Tibial nerve (tissue), 4 donors: ENCODE measurements around the gene RBM47. TPM values are rescaled to one million over a fixed set of nuclear protein-coding genes. Genes with fewer than 3 reads are reported as not detected.
"Not testable (repeated sequence)": the region's sequence is repeated elsewhere in the genome, so short reads cannot be mapped to it uniquely, and the experiment has no call there.

Experiments used
- DNase-seq, 2 donors: peaks; one replicate each; pipeline ENCODE4 v3.0.0-alpha.2; 2019; ENCODE audit warnings: low spot score in 2 of 2
- H3K27ac ChIP-seq, 4 donors: fragments of 200-600 bp; sonication (generic) in 3 of 4; one replicate each; pipeline ENCODE4 v1.5.1; 2017 to 2019; ENCODE audit warnings: mild to moderate bottlenecking in 1 of 4
- H3K27me3 ChIP-seq, 2 donors: fragments of 200-600 bp; sonication (generic) in 1 of 2; one replicate each; pipeline versions ENCODE4 v1.5.1 to v1.6.0; 2017 to 2019
- H3K36me3 ChIP-seq, 3 donors: fragments of 200-600 bp; sonication (generic); one replicate each; pipeline ENCODE4 v1.5.1; 2018 to 2019
- H3K4me1 ChIP-seq, 4 donors: fragments of 200-600 bp; sonication (generic) in 3 of 4; one replicate each; pipeline ENCODE4 v1.5.1; 2017 to 2019
- H3K4me3 ChIP-seq, 4 donors: fragments of 200-600 bp; sonication (generic) in 3 of 4; one replicate each; pipeline ENCODE4 v1.5.1; 2017 to 2019; ENCODE audit warnings: mild to moderate bottlenecking in 1 of 4, moderate library complexity in 1 of 4
- H3K9me3 ChIP-seq, 4 donors: fragments of 200-600 bp; sonication (generic) in 3 of 4; one replicate each; pipeline ENCODE4 v1.5.1; 2017 to 2019
- EP300 ChIP-seq, 2 donors: sonication (generic); formaldehyde crosslinking; IDR thresholded peaks; one replicate each; pipeline ENCODE4 v1.6.1; 2017; ENCODE audit warnings: antibody characterized with exemption in 2 of 2, mild to moderate bottlenecking in 1 of 2
- POLR2A ChIP-seq, 2 donors: fragments of 450-650 bp; IDR thresholded peaks; one replicate each; pipeline ENCODE4 v1.6.1; 2017; ENCODE audit warnings: antibody characterized with exemption in 2 of 2, mild to moderate bottlenecking in 2 of 2, moderate library complexity in 2 of 2
- WGBS, 2 donors: methylation state at CpG; one replicate each; pipeline ENCODE4 v1.1.5; 2018; 5-methylcytosine and 5-hydroxymethylcytosine counted together
- total RNA-seq, 4 donors: library from RNA; depleted of rRNA; stranded (reverse); fragments of >200 nt; gene quantifications; one replicate each; pipeline ENCODE4 v1.1.0, GENCODE V29; 2016
- TF ChIP-seq, protein P1 (sequence below), 5 experiments: fragments of 200-600 bp in 3 of 5; fragments of 450-650 bp in 2 of 5; sonication (generic) in 3 of 5; IDR thresholded peaks; one replicate each; pipeline ENCODE4 v1.5.1; 2016 to 2019; ENCODE audit warnings: antibody characterized with exemption in 5 of 5, mild to moderate bottlenecking in 3 of 5, moderate library complexity in 2 of 5

Gene RBM47
- total RNA-seq, 4 donors from 2014 or later: 22.8 to 93.9 (median 41.0) TPM

DNA sequence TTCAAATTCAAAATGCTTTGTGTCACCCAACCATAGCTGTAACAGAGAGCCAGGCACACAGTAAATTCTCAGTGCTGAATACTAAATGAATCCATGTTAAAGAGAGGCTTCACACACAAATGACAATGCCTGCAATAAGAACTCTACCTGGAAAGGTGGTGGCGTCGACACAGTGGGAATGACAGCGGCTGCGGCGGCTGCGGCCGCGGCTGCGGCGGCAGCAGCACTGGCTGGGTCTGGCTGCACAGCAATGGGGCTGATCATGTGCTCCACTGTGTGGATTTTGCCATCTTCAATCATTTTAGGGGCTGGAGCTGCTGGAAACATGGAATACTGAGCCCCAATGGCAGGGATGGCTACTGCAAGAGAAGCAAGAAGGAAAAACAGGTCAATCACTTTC lies 197.2 kb downstream of the RBM47 start:
- no peaks in the 10 kb centered on the region for H3K4me1 ChIP-seq
- H3K4me3 ChIP-seq: no peak overlapping the region
- peaks cover 0 to 2% (median 0%) of the 10 kb centered on the region in 4 donors for H3K9me3 ChIP-seq
- DNase-seq: no peak
- H3K27ac ChIP-seq: no peak overlapping the region
- H3K36me3 ChIP-seq: no peaks in the 10 kb centered on the region
- TF ChIP-seq EP300 (IDR thresholded peaks at IDR 0.05) (no peak), POLR2A (IDR thresholded peaks at IDR 0.05) (no peak)
- TF ChIP-seq, protein P1, sequence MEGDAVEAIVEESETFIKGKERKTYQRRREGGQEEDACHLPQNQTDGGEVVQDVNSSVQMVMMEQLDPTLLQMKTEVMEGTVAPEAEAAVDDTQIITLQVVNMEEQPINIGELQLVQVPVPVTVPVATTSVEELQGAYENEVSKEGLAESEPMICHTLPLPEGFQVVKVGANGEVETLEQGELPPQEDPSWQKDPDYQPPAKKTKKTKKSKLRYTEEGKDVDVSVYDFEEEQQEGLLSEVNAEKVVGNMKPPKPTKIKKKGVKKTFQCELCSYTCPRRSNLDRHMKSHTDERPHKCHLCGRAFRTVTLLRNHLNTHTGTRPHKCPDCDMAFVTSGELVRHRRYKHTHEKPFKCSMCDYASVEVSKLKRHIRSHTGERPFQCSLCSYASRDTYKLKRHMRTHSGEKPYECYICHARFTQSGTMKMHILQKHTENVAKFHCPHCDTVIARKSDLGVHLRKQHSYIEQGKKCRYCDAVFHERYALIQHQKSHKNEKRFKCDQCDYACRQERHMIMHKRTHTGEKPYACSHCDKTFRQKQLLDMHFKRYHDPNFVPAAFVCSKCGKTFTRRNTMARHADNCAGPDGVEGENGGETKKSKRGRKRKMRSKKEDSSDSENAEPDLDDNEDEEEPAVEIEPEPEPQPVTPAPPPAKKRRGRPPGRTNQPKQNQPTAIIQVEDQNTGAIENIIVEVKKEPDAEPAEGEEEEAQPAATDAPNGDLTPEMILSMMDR (IDR thresholded peaks at IDR 0.05): no peak
- H3K27me3 ChIP-seq: no peaks in the 10 kb centered on the region
- 98 to 99% methylated on average over 10 of the region's 10 CpGs for WGBS, 2 donors

DNA sequence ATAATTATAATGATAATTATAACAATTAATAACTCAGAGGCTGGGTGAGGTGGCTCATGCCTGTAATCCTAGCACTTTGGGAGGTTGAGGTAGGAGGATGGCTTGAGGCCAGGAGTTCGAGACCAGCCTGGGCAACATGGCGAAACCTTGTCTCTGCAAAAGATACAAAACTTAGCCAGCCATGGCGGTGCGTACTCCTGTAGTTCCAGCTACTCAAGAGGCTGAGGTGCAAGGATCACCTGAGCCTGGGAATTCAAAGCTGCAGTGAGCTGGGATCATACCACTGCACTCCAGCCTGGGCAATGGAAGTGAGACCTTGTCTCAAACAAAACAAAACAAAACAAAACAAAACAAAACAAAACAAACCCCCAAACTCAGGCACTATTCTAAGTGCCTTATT lies 201.8 kb downstream of the RBM47 start:
- H3K9me3 ChIP-seq, H3K27ac ChIP-seq, H3K4me1 ChIP-seq, DNase-seq, H3K4me3 ChIP-seq, H3K36me3 ChIP-seq, H3K27me3 ChIP-seq: not testable (repeated sequence)
- 89 to 98% methylated on average over 4 of the region's 4 CpGs for WGBS, 2 donors

DNA sequence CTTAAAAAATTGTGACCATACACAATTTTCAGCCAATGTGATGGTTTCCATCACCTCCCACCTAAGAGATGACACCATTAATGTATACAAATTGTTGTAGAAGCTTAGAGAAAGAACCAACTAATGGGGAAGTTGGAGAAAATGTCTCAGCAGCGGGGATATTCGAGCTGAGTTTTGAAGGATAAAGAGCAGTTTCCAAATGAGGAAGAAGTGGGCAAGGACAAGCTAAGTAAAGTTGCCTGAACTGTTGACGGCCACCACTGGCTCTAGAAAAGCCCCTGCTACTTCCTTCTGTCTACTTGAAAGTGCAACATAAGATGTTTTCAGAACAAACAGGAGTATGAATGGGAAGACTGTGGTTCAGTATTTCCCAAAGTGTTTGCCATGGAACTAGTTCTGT lies 202.5 kb downstream of the RBM47 start:
- Histone ChIP-seq H3K9me3 (no peaks in the 10 kb centered on the region), H3K36me3 (no peaks in the 10 kb centered on the region), H3K4me1 (no peaks in the 10 kb centered on the region), H3K27me3 (no peaks in the 10 kb centered on the region), H3K4me3 (no peak overlapping the region), H3K27ac (no peak overlapping the region)
- no peak for DNase-seq
- TF ChIP-seq POLR2A (IDR thresholded peaks at IDR 0.05) (no peak), EP300 (IDR thresholded peaks at IDR 0.05) (no peak)
- TF ChIP-seq, protein P1 (IDR thresholded peaks at IDR 0.05): no peak
- 71 to 78% methylated on average over 3 of the region's 3 CpGs for WGBS, 2 donors

DNA sequence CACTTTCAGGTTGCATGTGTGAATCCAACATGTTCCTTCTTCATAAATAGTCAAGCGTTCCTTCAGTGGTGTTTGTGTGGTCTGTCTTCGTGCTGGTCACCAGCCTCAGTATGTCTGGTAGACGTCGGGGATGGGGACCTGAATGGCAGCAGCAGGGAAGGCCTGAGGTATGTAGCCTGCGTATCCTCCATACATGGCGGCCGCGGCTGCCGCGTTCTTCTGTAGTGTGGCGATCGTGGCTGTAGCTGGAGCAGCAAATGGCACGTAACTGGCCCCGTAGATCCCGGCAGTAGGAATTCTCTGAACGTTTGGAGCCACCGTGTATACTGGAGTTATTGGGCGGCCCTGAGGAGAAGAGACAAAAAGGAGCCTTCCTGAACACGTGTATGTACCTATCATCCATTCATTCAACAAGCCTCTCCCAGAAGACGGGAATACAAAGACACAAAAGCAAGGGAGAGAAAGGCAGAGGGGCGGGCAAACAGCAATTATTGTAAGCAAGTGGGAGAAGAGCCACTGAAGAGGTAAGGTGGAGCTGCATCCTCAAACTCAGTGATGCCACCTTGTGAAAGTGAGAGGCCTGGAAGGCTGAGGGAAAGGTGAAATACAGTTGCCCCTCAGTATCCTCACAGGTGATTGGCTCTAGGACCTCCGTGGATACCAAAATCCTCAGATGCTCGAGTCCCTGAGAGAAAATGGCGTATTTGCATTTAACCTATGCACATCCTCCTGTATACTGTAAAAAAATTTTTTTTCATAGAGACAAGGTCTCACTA lies 203.7 kb downstream of the RBM47 start:
- Histone ChIP-seq H3K9me3 (no peaks in the 10 kb centered on the region), H3K4me1 (no peaks in the 10 kb centered on the region), H3K27ac (no peak overlapping the region), H3K36me3 (no peaks in the 10 kb centered on the region), H3K4me3 (no peak overlapping the region), H3K27me3 (no peaks in the 10 kb centered on the region)
- 92% methylated on average over 24 of the region's 24 CpGs for WGBS, 2 donors
- TF ChIP-seq, protein P1 (IDR thresholded peaks at IDR 0.05): no peak
- TF ChIP-seq POLR2A (IDR thresholded peaks at IDR 0.05) (no peak), EP300 (IDR thresholded peaks at IDR 0.05) (no peak)
- DNase-seq: no peak

DNA sequence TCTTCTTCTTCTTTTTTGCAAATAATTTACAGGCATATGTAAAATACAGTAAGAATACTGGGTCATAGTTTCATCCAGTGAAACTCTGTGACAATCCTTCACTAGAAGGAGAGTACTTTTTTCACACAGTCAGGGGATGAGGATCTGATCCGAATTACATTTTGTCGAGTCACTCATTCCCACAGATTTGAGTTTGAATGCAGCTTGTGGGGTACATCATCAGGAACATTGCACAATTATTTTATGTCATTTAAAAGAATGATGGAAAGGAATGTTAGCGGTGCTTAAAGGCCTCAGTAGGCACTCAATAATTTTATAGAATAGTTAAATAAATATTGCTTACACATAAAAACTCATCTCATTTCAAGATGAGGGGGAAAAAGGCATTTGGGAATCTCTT lies 205.9 kb downstream of the RBM47 start:
- TF ChIP-seq, protein P1 (IDR thresholded peaks at IDR 0.05): no peak
- 72 to 81% methylated on average over 3 of the region's 3 CpGs for WGBS, 2 donors
- H3K36me3 ChIP-seq: no peaks in the 10 kb centered on the region

More for the DNA sequence above, 205.9 kb downstream of the RBM47 start:
- Histone ChIP-seq H3K4me3 (no peak overlapping the region), H3K9me3 (no peaks in the 10 kb centered on the region), H3K27ac (no peak overlapping the region), H3K27me3 (no peaks in the 10 kb centered on the region), H3K4me1 (no peaks in the 10 kb centered on the region)
- DNase-seq: no peak
